ENCODE data around the gene TAGLN2.
"Not testable (repeated sequence)": the region's sequence is repeated elsewhere in the genome, so short reads cannot be mapped to it uniquely, and the experiment has no call there.

TAGLN2 gene

DNA sequence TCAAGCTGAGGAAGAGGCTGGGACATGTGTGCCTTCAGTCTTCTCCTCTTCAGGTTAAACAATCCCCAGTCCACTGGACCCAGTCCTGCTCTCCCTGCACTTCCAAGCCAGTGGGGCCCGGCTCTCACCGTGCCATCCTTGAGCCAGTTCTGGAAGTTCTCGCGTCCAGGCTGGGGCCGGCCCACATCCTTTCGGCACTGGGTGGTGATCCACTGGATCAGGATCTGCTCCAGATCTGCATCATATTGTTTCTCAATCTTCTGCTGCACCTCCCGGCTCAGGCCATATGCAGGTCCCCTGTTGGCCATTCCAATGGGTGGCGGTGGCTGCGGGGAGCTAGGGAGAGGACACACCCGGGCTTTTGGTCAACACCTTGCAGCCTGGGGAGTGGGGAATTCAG is 5.1 kb downstream of the TAGLN2 start:
- DNase-seq, result no peak

DNA sequence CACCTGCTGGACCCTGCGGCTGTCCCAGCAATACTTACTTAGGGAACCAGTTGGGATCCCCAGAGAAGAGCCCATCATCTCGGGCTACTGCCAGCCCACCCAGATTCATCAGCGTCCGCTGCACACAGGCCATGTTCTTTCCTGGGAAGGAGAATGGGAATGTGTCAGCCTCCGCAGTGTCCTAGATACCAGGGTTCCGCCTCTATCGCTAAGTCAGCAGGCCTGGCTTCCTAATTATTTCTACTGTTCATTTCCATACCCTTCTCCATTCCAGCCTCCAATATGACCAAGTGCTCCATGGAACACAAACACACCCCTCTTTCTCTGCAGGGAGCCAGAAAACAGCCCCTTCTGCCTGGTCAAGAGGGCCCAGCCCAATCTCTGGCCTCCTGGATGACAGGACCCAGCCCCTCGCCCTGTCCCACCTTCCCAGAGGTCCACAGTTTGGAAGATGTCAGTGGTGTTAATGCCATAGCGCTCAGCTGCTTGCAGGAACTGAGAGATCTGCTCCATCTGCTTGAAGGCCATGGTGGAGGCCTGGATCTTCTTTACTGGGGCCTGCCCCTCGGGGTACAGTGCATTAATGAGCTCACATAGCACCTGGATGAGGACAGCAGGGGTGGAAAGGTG is 6.0 kb downstream of the TAGLN2 start:
- DNase-seq, result no peak

DNA sequence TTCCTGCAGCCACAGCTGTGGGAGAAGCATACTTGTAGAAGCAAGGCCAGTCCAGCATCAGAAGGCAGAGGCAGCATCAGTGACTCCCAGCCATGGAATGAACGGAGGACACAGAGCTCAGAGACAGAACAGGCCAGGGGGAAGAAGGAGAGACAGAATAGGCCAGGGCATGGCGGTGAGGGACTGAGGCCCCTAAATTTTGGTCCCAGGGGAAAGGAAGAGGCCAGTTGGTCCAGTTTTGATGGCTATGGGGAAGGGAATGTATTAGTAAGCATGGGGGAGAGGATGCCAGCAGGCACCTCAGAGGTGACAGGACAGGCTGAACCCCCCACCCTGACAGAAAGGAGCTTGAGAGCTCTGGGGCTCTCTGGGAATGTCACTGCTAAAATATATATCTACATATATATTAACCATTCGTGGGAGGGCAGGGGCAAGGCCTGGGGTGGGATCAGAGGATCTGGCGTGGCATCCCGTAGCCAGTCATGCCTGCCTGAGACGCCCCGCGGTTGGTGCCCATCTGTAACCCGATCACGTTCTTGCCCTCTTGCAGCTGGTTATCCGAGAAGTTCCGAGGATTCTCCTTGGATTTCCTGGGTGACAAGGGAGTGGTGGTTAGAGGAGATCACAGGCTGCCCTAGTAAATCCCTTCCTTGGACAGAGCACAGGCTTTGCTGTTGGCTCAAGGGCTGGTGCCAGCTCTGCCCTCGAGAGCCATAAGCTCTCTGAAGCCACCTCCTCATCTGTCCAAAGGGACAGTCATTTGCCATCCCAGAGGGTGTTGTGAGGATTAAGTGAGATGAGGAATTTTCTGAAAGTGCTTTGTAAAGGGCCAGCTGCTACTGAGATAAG is 6.7 kb downstream of the TAGLN2 start:
- DNase-seq, result no peak

DNA sequence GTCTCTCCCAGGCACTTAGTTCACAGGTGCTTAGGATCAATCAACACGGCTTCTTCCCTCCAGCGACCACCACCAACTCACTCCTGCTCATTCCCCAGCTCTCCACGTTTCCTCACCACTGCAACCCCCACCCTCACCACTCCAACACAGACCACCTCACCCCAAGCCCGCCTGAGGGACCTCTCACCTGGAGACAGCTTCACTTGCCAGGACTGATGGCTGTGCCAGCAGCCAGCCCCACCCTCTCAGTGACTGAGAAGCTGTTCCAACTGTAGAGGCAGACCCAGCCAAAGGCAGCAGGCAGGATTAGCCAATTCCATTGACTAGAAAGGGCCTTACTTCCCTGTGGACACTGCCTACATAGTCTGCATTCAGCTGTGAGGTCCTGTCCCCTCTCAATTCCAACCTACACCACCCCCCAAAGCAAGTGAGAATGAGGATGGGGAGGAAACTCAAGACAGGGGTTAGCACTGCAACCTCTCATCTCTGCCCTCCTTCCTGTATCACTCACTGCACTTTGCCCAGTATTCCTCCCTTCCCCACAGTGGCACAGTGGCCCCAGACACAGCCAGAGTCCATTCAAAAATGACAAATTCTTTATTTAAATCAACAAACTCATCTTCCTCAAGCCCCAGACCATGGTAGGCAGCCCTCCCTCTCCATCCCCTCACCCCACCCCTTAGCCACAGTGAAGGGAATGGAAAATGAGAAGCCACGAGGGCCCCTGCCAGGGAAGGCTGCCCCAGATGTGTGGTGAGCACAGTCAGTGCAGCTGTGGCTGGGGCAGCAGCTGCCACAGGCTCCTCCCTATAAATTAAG is 7.6 kb downstream of the TAGLN2 start:
- DNase-seq, result no peak

DNA sequence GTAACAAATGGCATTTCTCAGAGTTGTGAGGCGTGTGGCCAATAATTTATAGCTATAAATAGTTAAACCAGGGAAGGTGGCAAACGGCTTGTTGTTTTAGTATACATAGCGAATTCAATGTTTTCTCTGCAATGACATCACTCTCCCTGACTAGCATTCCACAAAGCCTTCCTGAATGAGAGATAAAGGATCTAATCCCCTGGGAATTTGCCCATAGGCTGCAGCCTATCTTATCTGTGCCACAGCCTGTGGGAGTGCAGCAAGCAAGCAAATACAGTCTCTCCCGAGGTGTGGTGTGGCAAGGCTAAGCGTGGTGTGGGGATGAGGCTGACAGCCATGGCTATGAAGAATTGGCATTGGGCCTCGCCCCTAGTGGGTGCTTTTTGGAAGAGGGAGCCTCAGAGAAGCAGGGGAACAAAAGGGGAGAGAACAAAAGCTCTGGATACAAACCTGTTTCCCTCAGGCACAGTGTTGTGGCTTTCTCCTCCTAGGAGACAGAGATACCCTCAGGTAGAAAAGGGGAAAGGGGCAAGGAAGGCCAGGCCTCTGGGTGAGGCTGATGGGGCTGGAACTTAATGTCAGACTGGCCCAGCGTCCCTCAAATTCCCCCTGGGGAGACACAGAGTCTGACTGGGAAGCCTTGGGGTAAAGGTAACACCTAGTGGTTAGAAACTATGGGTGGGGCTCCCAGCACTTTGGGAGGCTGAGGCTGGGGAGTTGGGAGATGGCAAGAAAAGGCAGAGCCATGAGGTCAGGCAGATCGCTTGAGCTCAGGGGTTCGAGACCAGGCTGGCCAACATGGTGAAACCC is 8.9 kb downstream of the TAGLN2 start:
- peak; percentile 30 for DNase-seq

DNA sequence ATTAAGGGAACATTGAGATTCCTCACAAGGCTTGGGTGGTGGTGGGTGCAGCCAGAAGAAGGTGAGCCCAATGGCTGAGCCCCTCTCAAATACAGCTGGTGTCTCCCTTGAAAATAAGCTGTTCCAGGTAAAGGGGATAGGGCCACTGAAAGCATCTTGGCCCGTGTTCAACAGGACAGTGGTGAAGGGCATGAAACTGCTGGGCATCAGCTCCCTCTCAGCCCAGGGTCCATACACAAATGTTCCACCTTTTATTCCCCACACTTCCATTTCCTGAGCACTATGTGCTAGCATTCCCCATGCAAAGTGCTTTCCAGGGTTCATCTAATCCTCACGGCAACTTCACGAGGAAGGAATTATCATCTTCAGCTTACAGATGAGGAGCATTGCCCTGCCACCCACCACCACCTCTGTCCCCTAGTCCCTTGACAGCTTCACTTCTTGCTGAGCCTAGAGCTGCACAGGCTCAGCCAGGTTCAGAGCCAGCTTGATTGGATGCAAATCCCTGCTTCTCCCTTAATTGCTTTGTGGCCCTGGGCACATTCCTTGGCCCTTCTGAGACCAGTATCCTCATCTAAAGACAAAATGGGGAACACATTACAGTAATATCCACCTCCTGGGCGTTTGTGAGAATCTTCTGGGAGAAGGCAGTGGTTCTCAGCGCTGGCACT is 9.6 kb downstream of the TAGLN2 start:
- no peak for DNase-seq

DNA sequence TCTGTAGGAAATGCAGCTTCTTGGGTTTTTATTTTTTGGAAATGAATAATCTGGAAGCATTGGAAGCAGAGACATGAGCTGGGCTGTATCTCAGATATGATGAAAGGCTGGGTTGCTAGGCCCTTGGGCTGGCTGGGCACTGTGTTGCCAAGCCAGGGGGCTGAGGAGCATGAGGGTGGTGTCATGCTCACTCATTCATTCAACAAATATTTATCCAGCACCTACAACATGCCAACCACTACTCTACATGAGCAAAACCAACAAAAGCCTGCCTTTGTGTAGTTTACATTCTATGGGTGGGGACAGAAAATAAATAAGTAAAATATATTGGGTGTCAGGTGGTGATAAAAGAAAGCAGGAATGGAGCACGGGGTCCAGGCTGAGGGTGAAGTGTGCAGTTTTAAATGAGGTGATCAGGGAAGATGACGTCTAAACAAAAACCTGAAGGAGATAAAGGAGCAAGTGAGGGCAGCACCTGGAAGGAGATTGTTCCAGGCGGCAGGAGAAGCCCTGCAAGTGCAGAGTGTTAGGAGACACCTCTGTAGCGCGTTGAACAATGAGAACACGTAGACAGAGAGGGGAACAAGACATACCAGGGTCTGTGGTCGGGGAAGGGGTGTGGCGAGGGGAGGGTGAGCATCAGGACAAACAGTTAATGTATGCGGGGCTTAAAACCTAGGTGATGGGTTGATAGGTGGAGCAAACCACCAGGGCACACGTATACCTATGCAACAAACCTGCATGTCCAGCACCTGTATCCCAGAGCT is 10.9 kb downstream of the TAGLN2 start:
- no peak for DNase-seq

DNA sequence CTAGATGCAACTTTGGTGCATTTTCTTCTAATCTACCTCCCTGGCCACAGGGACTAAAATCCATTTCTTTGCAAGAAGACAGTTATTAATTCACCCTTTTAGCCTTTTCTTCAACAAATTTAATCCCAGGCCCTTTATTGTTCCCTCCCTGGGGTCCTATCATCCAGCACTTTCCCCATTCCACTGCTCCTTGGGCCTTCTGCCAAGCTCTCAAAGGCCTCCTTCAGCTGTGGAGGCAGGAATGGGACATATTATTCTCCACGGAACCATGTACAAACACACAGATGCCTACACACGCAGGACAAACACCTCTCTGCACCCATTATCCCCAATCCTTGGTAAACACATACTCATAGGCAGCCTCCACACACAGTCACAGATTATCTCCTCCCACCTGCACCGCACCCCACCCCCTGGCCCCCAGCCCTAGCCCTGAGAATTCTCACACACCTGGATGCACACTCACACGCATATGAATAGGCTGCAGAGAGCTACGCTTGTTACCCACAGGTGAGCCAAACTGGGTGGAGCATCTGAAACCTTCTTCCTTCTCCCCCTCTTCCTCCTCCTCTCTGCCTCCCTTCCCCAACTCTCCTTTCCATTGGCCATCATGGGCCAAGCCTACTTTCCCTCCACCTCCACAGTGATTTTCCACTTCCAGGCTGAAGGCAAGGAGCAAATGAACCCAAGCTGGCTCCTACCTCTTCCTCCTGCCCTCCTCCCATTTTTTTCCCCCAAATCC is 11.7 kb downstream of the TAGLN2 start:
- DNase-seq, result no peak

DNA sequence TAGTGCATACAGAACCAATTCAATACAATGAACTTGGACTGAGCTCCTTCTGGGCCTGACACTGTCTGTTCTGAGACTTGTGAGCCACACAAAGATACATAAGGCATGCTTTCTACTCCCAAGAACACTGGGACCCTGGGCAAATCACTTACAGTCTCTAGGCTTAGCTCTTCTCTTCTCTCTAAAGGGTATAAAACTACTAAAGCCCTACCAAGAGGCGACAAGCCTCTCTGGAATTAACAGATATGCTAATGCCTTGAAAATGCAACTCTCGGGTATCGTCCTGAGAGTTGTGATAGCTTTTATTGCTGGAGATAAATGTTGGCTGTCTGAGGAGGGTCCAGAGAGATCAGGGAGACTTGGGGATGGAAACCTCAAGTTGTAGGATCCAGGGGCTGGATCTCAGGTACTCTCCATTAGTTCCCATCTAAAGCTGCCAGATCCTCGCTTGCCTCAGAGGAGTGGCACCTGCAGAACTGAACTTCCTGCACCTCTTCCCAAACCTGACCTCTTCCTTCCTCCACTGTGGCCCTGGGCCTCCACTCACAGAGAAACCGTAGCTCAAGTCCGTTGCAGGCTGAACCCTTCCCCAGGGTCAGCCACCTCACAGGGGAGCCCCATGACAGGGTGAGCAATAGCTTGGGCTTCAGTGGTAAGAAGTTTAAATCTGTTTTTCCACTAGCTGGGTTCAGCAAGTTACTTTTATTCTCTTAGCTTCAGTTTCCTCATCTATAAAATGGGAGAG is 13.8 kb downstream of the TAGLN2 start:
- no peak for DNase-seq

DNA sequence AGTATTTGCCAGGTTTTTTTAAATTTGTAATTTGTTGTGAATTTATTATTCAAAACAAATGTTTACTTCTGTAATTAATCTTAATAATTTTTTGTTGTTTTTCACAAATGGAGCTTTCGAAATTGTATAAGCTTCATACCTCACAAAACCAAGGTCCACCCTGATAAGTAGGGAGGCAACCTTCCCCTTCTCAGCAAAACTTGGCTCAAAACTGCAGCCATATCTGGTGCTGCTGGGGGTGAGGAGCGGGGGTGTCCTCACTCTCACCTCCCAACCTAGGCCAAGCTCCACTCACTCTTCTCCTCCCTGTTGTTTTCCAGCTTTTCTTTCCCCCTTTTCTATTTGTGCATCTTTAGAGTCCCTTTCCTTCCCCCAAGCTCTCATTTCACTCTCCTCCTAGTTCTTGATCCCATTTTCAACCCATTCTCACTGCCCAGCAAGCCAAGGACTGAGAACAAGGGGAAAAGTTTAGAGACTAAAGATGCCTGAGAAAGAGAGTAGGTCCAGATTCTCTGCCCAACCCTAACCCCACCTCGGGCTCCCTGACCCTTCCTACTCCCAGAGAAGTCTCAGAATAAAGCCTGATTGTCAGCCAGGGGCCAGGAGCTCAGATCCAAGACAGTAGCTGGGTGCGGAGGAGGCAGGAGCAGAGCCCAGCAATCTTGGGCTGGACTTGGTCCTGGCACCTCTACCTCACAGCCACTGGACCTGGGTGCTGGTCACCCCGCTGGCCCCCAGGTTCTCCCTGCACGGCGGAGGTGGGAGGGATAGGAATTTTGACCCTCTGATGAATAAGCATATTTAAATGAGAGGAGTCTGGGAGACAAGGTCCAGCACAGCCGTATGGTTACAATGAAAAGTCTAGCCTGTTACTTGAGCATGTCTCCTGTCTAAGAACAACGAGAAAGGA is 17.0 kb downstream of the TAGLN2 start:
- no peak for DNase-seq

DNA sequence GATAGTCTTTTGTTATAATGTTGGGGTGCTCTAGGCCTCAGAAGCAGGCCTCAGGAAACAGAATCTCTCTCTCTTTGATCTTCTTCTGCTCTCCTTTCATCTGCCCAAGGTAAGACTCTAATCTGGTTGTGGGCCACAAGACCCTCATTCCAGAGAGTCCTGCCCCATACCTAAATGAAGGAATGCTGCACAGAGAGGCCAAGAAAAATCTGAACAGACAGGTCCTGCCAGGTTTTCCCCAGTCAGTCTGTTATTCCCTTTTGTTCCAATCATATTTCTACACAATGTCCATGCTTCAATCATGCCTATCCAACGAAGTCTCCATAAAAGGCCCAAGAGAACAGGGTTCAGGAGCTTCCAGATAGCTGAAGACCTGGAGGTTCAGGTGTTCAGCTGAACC is 18.3 kb downstream of the TAGLN2 start:
- no peak for DNase-seq

DNA sequence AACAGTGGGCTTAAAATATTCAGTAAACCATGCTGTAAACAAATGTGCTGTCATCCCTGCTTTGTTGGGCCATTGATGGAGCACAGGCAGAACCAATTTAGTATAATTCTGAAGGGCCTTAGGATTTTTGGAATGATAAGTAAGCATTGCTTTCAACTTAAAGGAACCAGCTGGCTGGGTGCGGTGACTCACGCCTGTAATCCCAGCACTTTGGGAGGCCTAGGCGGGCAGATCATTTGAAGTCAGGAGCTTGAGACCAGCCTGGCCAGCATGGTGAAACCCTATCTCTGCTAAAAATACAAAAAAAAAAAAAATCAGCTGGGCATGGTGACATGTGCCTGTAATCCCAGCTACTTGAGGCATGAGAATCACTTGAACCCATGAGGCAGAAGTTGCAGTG is 21.3 kb downstream of the TAGLN2 start:
- not testable (repeated sequence) for DNase-seq

DNA sequence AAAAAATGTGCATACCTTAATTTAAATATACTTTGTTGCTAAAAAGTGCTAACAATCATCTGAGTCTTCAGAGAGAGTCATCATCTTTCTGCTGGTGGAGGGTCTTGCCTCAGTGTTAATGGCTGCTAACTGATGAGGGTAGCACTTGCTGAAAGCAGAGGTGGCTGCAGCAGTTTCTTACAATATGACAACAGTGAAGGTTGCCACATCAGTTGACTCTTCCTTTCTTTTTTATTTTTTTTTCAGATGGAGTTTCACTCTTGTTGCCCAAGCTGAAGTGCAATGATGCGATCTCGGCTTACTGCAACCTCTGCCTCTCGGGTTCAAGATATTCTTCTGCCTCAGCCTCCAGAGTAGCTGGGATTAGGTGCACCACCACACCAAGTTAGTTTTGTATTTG is 22.8 kb downstream of the TAGLN2 start:
- no peak for DNase-seq

DNA sequence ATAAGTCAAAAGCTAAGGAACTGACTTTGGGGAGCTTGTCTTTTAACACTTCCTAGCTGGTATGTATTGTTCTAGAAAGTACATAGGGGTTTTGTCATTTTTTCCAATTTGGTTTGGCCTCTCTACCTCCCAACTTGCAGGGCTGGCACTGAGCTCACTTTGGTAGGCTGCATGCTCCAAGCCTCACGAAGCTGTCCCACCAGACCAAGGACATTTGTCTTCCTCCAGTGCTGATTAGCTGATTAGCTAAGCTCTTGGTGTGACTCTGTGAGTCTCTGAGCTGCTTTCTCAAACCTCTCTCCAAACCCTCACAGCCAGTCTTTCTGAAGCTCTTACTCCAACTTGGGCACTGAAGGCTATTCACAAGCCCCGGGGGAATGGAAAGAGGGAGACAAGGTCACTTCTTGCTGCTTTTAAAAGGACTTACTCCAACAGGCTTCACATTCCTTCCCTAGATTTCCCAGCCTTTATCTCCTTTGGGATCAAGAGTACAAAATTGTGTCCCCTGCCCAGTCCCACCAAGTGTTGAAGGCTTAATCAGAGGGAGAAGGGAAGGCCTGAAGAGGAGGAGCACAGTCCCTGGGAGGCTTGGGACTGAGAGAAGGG is 24.4 kb downstream of the TAGLN2 start:
- DNase-seq, result no peak

DNA sequence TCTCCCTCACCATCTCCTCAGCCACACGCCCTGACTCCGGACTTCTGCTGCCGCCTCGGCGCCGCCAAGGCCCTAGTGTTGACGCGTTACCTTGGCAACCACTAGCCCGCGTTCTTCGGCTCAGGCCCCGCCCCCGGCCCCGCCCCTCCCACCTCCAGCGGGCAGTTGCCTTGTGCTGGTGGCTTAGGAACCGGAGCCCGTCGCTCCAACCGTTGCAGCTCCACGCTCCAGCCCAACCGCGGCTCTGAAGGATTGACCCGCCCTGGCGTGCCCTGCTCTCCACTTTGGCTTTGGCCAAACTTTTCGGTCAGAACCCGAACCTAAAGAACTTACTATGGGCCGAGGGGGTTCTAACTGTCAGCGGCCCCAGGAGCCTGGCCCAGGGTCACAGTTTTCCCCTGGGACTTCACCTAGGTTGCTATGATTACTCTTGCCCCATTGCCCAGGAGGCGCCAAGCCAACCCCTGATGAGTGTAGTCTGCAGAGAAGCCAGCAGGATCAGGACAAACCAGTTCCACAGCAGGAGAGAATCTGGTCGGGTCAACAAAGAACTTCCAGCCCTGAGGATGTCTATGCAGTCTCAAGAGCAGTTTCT is 25.1 kb downstream of the TAGLN2 start, which contains the start of gene CFAP45:
Gene CFAP45, minus strand, starts transcription at position 80 of the 595 bp plus-strand sequence. Its CDS starts 67 bp downstream, at position 13.
- DNase-seq, result no peak

DNA sequence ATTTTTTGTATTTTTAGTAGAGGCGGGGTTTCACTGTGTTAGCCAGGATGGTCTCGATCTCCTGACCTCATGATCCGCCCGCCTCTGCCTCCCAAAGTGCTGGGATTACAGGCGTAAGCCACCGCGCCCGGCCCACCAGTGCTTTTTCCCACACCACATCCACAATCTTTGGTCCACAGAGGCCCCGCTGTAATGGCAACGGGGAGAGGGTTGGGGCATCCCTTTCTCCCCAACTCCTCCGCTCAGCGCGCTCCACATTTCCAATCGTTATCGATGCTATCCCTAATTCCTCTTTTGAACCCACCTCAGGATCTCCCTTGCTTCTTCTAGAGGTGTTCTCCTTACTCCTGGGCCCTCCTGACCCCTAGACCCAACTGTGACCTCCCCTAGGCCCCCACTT is 25.7 kb downstream of the TAGLN2 start:
- not testable (repeated sequence) for DNase-seq

DNA sequence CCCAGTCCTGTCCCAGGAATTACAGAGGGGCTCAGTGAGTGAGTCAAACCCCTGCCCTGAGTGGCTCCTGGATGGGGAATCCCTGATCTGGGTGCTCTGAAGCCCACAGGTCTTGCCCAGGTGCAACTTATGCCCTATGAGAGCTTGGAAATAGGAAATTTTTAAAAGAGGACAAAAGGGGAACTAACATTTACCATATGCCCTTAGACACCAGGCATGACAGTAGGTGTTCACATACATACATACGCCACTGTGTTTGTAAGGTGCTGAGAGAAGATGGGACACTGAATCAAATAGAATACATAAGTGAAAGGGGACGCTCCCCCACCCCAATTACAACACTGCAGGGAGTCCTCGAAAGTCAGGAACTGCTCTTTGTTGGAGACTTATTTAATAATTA is 26.8 kb downstream of the TAGLN2 start:
- DNase-seq, result no peak

DNA sequence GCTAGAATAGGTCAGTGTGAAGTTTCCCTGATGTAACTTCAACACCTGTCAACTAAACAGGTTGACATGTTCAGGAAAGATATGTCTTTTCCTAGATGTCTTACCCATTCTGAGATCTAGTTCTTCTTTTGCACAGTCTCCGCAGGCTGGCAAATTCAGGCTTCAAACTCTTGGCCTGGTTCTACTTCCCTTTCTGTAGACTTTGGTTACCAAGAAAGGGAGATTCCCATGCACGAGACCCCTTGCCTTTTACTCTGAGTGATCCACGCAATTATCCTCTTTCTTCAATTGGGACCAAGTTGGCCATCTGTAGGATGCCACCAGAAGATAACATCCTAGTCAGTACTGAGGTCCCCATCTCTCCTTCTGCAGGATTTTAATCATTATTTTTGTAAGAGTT is 27.3 kb downstream of the TAGLN2 start:
- no peak for DNase-seq

Measured in NCI-H1694 treated with DMSO at 0.1 percent for 48 hours (cell line).